Frontal cortex (tissue), 4 donors: ENCODE measurements around the gene TARBP2. TPM values are rescaled to one million over a fixed set of nuclear protein-coding genes. Genes with fewer than 3 reads are reported as not detected.

ENCODE experiments used
- DNase-seq, 2 donors: peaks; one replicate each; pipeline ENCODE4 v3.0.0; 2012; ENCODE audit warnings: low spot score in 2 of 2
- FAIRE-seq: peaks from 2 replicates; lab custom pipeline; 2012; peaks lifted over from hg19 to GRCh38; lab: Jason Lieb, UNC
- total RNA-seq: library from RNA; depleted of rRNA; stranded (reverse); fragments of >200 nt; gene quantifications from one replicate; pipeline ENCODE4 v1.2.3, GENCODE V29; 2014
- donor health status: control.
- donor health status: control.
- donor health status: control.

TARBP2 gene
- 26.9 TPM for total RNA-seq

GRCh38 chr12:53500776-53501614 lies at the start of gene TARBP2:
Gene TARBP2 (plus strand): TSS chr12:53501283. CDS start chr12:53501409, 126 bp downstream.
- peak; percentile 94 to 95 for DNase-seq
- FAIRE-seq = peak; percentile 96

GRCh38 chr12:53451661-53452158 lies 49.4 kb upstream of the TARBP2 start, which contains the start of gene PCBP2:
Gene PCBP2 (plus strand): TSS chr12:53452102. CDS start chr12:53454801, 2,699 bp downstream.
- DNase-seq (peak; percentile 93 to 94), FAIRE-seq (peak; percentile 83)

GRCh38 chr12:53452159-53453077 lies 48.7 kb upstream of the TARBP2 start:
- DNase-seq = peak; percentile 83 to 88
- FAIRE-seq = no peak

GRCh38 chr12:53453953-53454640 lies 47.0 kb upstream of the TARBP2 start:
- FAIRE-seq = no peak
- DNase-seq = no peak

- no peak for DNase-seq
- FAIRE-seq = no peak
Observed at GRCh38 chr12:53454707-53455106, 46.4 kb upstream of the TARBP2 start.

- FAIRE-seq (no peak), DNase-seq (no peak)
Observed at GRCh38 chr12:53456654-53457366, 44.3 kb upstream of the TARBP2 start.

GRCh38 chr12:53459097-53459496 lies 42.0 kb upstream of the TARBP2 start:
- no peak for DNase-seq
- no peak for FAIRE-seq

GRCh38 chr12:53461059-53461458 lies 40.0 kb upstream of the TARBP2 start:
- FAIRE-seq (no peak), DNase-seq (no peak)

GRCh38 chr12:53461591-53461990 lies 39.5 kb upstream of the TARBP2 start:
- FAIRE-seq (no peak), DNase-seq (no peak)

- FAIRE-seq (no peak), DNase-seq (no peak)
Observed at GRCh38 chr12:53462935-53463334, 38.1 kb upstream of the TARBP2 start.

- FAIRE-seq = no peak
- no peak for DNase-seq
Observed at GRCh38 chr12:53463802-53464560, 37.1 kb upstream of the TARBP2 start.

- DNase-seq (no peak), FAIRE-seq (no peak)
Observed at GRCh38 chr12:53464685-53465418, 36.2 kb upstream of the TARBP2 start.

GRCh38 chr12:53465679-53466078 lies 35.4 kb upstream of the TARBP2 start:
- no peak for FAIRE-seq
- no peak for DNase-seq

GRCh38 chr12:53466640-53467039 lies 34.4 kb upstream of the TARBP2 start:
- DNase-seq (no peak), FAIRE-seq (no peak)

- DNase-seq (no peak), FAIRE-seq (no peak)
Observed at GRCh38 chr12:53467082-53467481, 34.0 kb upstream of the TARBP2 start.

GRCh38 chr12:53467880-53468279 lies 33.2 kb upstream of the TARBP2 start:
- FAIRE-seq = no peak
- DNase-seq = no peak

- DNase-seq = no peak
- FAIRE-seq = no peak
Observed at GRCh38 chr12:53468282-53468681, 32.8 kb upstream of the TARBP2 start.

GRCh38 chr12:53472056-53472582 lies 29.0 kb upstream of the TARBP2 start:
- DNase-seq = no peak
- no peak for FAIRE-seq
